Activated CD4-positive, alpha-beta memory T cell treated with anti-CD3 and anti-CD28 coated beads, Interleukin-2, amount 10 ng/mL, durations not matched to agents 7 days and 5 days (primary cell): ENCODE measurements around the gene ZMIZ1. TPM values are rescaled to one million over a fixed set of nuclear protein-coding genes. Genes with fewer than 3 reads are reported as not detected.

Source experiments
- CTCF ChIA-PET: fragments of 350-600 bp; sonication (Branson Sonifier 250); formaldehyde crosslinking; loops from one replicate; lab custom pipeline; 2021; ENCODE audit warnings: antibody characterized with exemption, inconsistent platforms; lab: Charles Lee
- POLR2A ChIA-PET: fragments of 350-600 bp; sonication (Branson Sonifier 250); formaldehyde crosslinking; loops from one replicate; lab custom pipeline; 2021; ENCODE audit warnings: antibody characterized with exemption; lab: Charles Lee
- DNase-seq: peaks from one replicate; pipeline ENCODE4 v3.0.0-alpha.2; 2020
- H3K27ac Mint-ChIP-seq: one replicate; pipeline ENCODE4 v1.8.0; 2021; ENCODE audit warnings: mild to moderate bottlenecking, mixed read lengths
- H3K27me3 Mint-ChIP-seq: one replicate; pipeline ENCODE4 v1.8.0; 2021; ENCODE audit warnings: mixed read lengths
- H3K36me3 Mint-ChIP-seq: one replicate; pipeline ENCODE4 v1.8.0; 2021; ENCODE audit warnings: low read depth, mixed read lengths
- H3K4me1 Mint-ChIP-seq: one replicate; pipeline ENCODE4 v1.8.0; 2021; ENCODE audit warnings: mixed read lengths
- H3K4me3 Mint-ChIP-seq: one replicate; pipeline ENCODE4 v1.8.0; 2021; ENCODE audit warnings: mild to moderate bottlenecking, mixed read lengths
- H3K9me3 Mint-ChIP-seq: one replicate; pipeline ENCODE4 v1.8.0; 2021; ENCODE audit warnings: mixed read lengths
- total RNA-seq, 2 experiments: library from RNA; stranded (reverse); gene quantifications; one replicate each; pipeline ENCODE4 v1.2.3, GENCODE V29; 2021

ZMIZ1 gene
- total RNA-seq, 2 experiments from 2014 or later, result 46.9 to 47.0 TPM

DNA sequence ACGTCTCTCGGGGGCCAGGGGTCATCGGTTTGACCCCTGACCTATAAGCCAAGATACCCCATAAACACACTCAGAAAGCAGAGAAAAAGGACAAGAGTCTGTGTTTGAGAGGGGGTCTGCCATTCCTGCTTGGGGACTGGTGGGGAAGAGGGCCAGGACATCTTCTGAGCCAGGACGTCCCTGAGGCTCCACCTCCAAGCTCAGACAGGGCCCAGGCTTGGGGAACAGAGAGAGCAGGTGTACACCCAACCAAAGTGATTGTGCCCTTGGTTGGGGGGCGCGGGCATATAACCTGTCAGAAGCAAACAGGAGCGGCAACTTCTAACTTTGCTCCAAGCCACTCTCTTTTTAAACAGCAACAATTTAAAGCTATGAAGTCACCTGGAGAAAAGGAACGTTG lies 244.6 kb downstream of the ZMIZ1 start:
- no peak overlapping the region for H3K27ac Mint-ChIP-seq
- peaks cover 36% of the 10 kb centered on the region for H3K4me1 Mint-ChIP-seq
- POLR2A ChIA-PET, result interaction anchor here (1.4 kb wide), 1 partner anchor 27 kb away, joined by 3 read pairs; no protein-coding TSS in a partner anchor
- no peak overlapping the region for H3K4me3 Mint-ChIP-seq
- H3K27me3 Mint-ChIP-seq, result no peaks in the 10 kb centered on the region
- no peak for DNase-seq
- peaks cover 52% of the 10 kb centered on the region for H3K36me3 Mint-ChIP-seq
- no peaks in the 10 kb centered on the region for H3K9me3 Mint-ChIP-seq
- CTCF ChIA-PET, result no interaction called here

DNA sequence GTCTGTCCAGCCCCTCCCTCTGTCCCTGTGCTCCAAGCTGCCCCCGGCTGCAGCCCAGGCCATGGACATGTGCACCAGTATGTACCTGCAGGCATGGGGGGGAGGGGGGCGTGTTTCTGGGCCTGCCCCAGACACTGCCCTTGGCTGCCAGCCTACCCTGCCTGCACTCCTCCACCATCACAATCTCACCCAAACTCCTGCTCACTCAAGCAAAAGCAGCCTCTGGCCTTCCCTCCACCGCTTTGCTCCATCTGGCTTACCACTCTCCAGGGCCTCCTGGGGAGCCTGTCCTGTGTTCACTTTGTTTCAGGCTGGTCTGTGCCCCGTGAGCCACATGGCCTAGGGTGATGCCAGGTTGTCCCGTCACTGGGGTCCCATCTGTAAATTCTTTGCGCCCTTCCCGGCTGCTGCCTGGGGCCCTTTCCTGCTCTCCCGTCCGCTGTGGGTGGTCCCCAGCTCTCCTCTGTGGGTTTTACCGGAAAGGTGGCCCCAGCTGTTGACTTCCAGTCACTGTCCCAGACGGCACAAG lies 245.2 kb downstream of the ZMIZ1 start:
- Mint-ChIP-seq H3K27ac (no peak overlapping the region), H3K27me3 (no peaks in the 10 kb centered on the region)

GRCh38 chr10:79314761-79315601 lies 246.2 kb downstream of the ZMIZ1 start:
- H3K4me1 Mint-ChIP-seq, result peaks cover 49% of the 10 kb centered on the region
- POLR2A ChIA-PET, result interaction anchor here (2.1 to 11.7 kb wide), 3 partner anchors 11 to 32 kb away, joined by 6 to 192 read pairs (median 53); partner anchors contain the start of gene PPIF
- CTCF ChIA-PET, result interaction anchor here (1.0 to 2.5 kb wide), 4 partner anchors 18 to 33 kb away, joined by 3 to 13 read pairs (median 10); no protein-coding TSS in a partner anchor
- peaks cover 13% of the 10 kb centered on the region for H3K9me3 Mint-ChIP-seq
- H3K36me3 Mint-ChIP-seq, result peaks cover 57% of the 10 kb centered on the region
- no peak overlapping the region for H3K4me3 Mint-ChIP-seq
- no peak overlapping the region for H3K27ac Mint-ChIP-seq
- no peaks in the 10 kb centered on the region for H3K27me3 Mint-ChIP-seq
- DNase-seq, result no peak

More for the DNA sequence above, 245.2 kb downstream of the ZMIZ1 start:
- POLR2A ChIA-PET, result interaction anchor here (11.7 kb wide), 1 partner anchor 33 kb away, joined by 192 read pairs; the partner anchor contains the start of gene PPIF
- Mint-ChIP-seq H3K9me3 (peaks cover 3% of the 10 kb centered on the region), H3K4me3 (no peak overlapping the region), H3K4me1 (peaks cover 43% of the 10 kb centered on the region), H3K36me3 (peaks cover 53% of the 10 kb centered on the region)
- no peak for DNase-seq
- CTCF ChIA-PET, result no interaction called here

GRCh38 chr10:79315602-79315920 lies 246.8 kb downstream of the ZMIZ1 start:
- no peak for DNase-seq
- H3K27me3 Mint-ChIP-seq, result no peaks in the 10 kb centered on the region
- ChIA-PET POLR2A (interaction anchor here (1.2 to 11.7 kb wide), 4 partner anchors 11 to 31 kb away, joined by 6 to 192 read pairs (median 30); partner anchors contain the start of gene PPIF), CTCF (interaction anchor here (1.0 to 2.5 kb wide), 9 partner anchors 16 to 59 kb away, joined by 3 to 13 read pairs (median 7); partner anchors contain the start of gene PPIF)
- H3K36me3 Mint-ChIP-seq, result peaks cover 61% of the 10 kb centered on the region
- peaks cover 55% of the 10 kb centered on the region for H3K4me1 Mint-ChIP-seq
- H3K9me3 Mint-ChIP-seq, result peaks cover 13% of the 10 kb centered on the region
- H3K27ac Mint-ChIP-seq, result no peak overlapping the region
- H3K4me3 Mint-ChIP-seq, result no peak overlapping the region

- Mint-ChIP-seq H3K9me3 (peaks cover 13% of the 10 kb centered on the region), H3K4me3 (peak overlapping the region; percentile 74), H3K4me1 (peaks cover 65% of the 10 kb centered on the region), H3K36me3 (peaks cover 58% of the 10 kb centered on the region), H3K27ac (peak overlapping the region; percentile 92), H3K27me3 (no peaks in the 10 kb centered on the region)
- ChIA-PET POLR2A (interaction anchor here (0.8 to 11.7 kb wide), 14 partner anchors 10 to 127 kb away, joined by 3 to 192 read pairs (median 6); partner anchors contain the start of gene PPIF), CTCF (interaction anchor here (0.8 to 2.5 kb wide), 13 partner anchors 10 to 151 kb away, joined by 3 to 13 read pairs (median 4); partner anchors contain the start of gene PPIF)
- DNase-seq, result peak; percentile 46
Observed at GRCh38 chr10:79316671-79317431, 248.1 kb downstream of the ZMIZ1 start.

- Mint-ChIP-seq H3K27me3 (no peaks in the 10 kb centered on the region), H3K4me1 (peaks cover 81% of the 10 kb centered on the region), H3K9me3 (peaks cover 13% of the 10 kb centered on the region), H3K27ac (peak overlapping the region; percentile 92), H3K36me3 (peaks cover 49% of the 10 kb centered on the region), H3K4me3 (peak overlapping the region; percentile 74)
- POLR2A ChIA-PET, result interaction anchor here (0.7 to 11.7 kb wide), 7 partner anchors 11 to 76 kb away, joined by 3 to 192 read pairs (median 8); partner anchors contain the start of gene PPIF
- DNase-seq, result peak; percentile 33
- CTCF ChIA-PET, result interaction anchor here (1.1 to 1.9 kb wide), 5 partner anchors 17 to 34 kb away, joined by 3 to 4 read pairs (median 3); no protein-coding TSS in a partner anchor
Observed at GRCh38 chr10:79318369-79318768, 249.6 kb downstream of the ZMIZ1 start.

GRCh38 chr10:79319115-79319771 lies 250.5 kb downstream of the ZMIZ1 start:
- Mint-ChIP-seq H3K27ac (peak overlapping the region; percentile 92), H3K27me3 (no peaks in the 10 kb centered on the region), H3K4me1 (peaks cover 89% of the 10 kb centered on the region), H3K36me3 (peaks cover 43% of the 10 kb centered on the region), H3K4me3 (peak overlapping the region; percentile 74), H3K9me3 (peaks cover 13% of the 10 kb centered on the region)
- ChIA-PET CTCF (interaction anchor here (1.2 kb wide), 1 partner anchor 29 kb away, joined by 3 read pairs; no protein-coding TSS in a partner anchor), POLR2A (interaction anchor here (3.7 to 11.7 kb wide), 2 partner anchors 12 to 27 kb away, joined by 53 to 192 read pairs; partner anchors contain the start of gene PPIF)
- no peak for DNase-seq

- ChIA-PET POLR2A (interaction anchor here (3.9 to 11.7 kb wide), 2 partner anchors 13 to 26 kb away, joined by 39 to 192 read pairs; partner anchors contain the start of gene PPIF), CTCF (interaction anchor here (0.7 kb wide), 1 partner anchor 28 kb away, joined by 3 read pairs; no protein-coding TSS in a partner anchor)
- no peaks in the 10 kb centered on the region for H3K27me3 Mint-ChIP-seq
- peaks cover 13% of the 10 kb centered on the region for H3K9me3 Mint-ChIP-seq
- peak overlapping the region; percentile 31 for H3K27ac Mint-ChIP-seq
- no peak for DNase-seq
- peaks cover 39% of the 10 kb centered on the region for H3K36me3 Mint-ChIP-seq
- H3K4me3 Mint-ChIP-seq, result no peak overlapping the region
- peaks cover 96% of the 10 kb centered on the region for H3K4me1 Mint-ChIP-seq
Observed at GRCh38 chr10:79320316-79320715, 251.6 kb downstream of the ZMIZ1 start.

- Mint-ChIP-seq H3K9me3 (peaks cover 13% of the 10 kb centered on the region), H3K36me3 (peaks cover 32% of the 10 kb centered on the region), H3K4me3 (no peak overlapping the region), H3K27ac (peak overlapping the region; percentile 97), H3K4me1 (peaks cover 90% of the 10 kb centered on the region), H3K27me3 (no peaks in the 10 kb centered on the region)
- peak; percentile 36 for DNase-seq
- ChIA-PET CTCF (interaction anchor here (0.7 to 4.4 kb wide), 3 partner anchors 24 to 34 kb away, joined by 3 to 45 read pairs (median 3); partner anchors contain the start of gene PPIF), POLR2A (interaction anchor here (3.7 to 11.7 kb wide), 3 partner anchors 12 to 79 kb away, joined by 17 to 192 read pairs (median 39); partner anchors contain the start of gene PPIF)
Observed at GRCh38 chr10:79320820-79321493, 252.2 kb downstream of the ZMIZ1 start.

GRCh38 chr10:79321494-79321882 lies 252.7 kb downstream of the ZMIZ1 start:
- Mint-ChIP-seq H3K9me3 (peaks cover 13% of the 10 kb centered on the region), H3K4me1 (peaks cover 86% of the 10 kb centered on the region), H3K27ac (peak overlapping the region; percentile 97), H3K27me3 (no peaks in the 10 kb centered on the region), H3K4me3 (no peak overlapping the region), H3K36me3 (peaks cover 31% of the 10 kb centered on the region)
- ChIA-PET POLR2A (interaction anchor here (1.1 to 11.7 kb wide), 4 partner anchors 11 to 79 kb away, joined by 3 to 192 read pairs (median 28); partner anchors contain the start of gene PPIF), CTCF (interaction anchor here (0.7 to 4.4 kb wide), 3 partner anchors 13 to 35 kb away, joined by 3 to 45 read pairs (median 3); partner anchors contain the start of gene PPIF)
- no peak for DNase-seq

DNA sequence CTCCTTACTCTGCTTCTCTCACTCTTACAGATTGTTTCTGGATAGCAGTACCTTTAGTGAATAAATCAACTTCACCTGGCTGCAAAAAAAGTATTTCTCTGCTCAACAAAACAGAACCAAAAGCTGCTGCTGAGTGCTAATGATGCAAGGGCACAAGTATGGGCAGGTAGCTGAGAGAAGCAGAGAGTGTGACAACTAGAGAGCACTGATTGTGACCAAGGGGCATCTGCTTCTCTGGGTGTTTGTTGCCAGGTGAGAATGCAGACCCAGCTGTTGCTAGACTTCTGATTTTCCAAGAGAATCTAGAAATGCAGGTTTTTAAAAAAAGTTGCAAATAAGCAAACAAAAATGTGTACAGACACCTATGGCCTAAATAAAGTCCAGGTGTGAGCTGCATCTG lies 253.2 kb downstream of the ZMIZ1 start:
- peaks cover 29% of the 10 kb centered on the region for H3K36me3 Mint-ChIP-seq
- H3K4me3 Mint-ChIP-seq, result no peak overlapping the region
- ChIA-PET POLR2A (interaction anchor here (1.1 to 11.7 kb wide), 6 partner anchors 11 to 80 kb away, joined by 3 to 192 read pairs (median 18); partner anchors contain the start of gene PPIF), CTCF (interaction anchor here (0.7 to 4.4 kb wide), 6 partner anchors 13 to 53 kb away, joined by 3 to 45 read pairs (median 4); partner anchors contain the start of gene PPIF)
- peaks cover 82% of the 10 kb centered on the region for H3K4me1 Mint-ChIP-seq
- H3K27me3 Mint-ChIP-seq, result no peaks in the 10 kb centered on the region
- DNase-seq, result no peak
- H3K27ac Mint-ChIP-seq, result peak overlapping the region; percentile 97
- peaks cover 13% of the 10 kb centered on the region for H3K9me3 Mint-ChIP-seq
